Measurements from ENCODE around the gene ABI3BP. TPM values are rescaled to one million over a fixed set of nuclear protein-coding genes. Genes with fewer than 3 reads are reported as not detected.

The ABI3BP gene
- total RNA-seq, 1 experiment from 2014 or later: 0.74 TPM

- TF ChIP-seq, protein P1, sequence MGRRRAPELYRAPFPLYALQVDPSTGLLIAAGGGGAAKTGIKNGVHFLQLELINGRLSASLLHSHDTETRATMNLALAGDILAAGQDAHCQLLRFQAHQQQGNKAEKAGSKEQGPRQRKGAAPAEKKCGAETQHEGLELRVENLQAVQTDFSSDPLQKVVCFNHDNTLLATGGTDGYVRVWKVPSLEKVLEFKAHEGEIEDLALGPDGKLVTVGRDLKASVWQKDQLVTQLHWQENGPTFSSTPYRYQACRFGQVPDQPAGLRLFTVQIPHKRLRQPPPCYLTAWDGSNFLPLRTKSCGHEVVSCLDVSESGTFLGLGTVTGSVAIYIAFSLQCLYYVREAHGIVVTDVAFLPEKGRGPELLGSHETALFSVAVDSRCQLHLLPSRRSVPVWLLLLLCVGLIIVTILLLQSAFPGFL (CRISPR knock-in tag; IDR thresholded peaks at IDR 0.05; ENCODE audit: borderline replicate concordance): no peak
- TF ChIP-seq FOXP1 (CRISPR knock-in tag; IDR thresholded peaks at IDR 0.05; ENCODE audit: borderline replicate concordance) (no peak), CBFB (CRISPR knock-in tag; IDR thresholded peaks at IDR 0.05; ENCODE audit: low read depth) (no peak), CREM (CRISPR knock-in tag; IDR thresholded peaks at IDR 0.05) (no peak), ZNF281 (CRISPR knock-in tag; IDR thresholded peaks at IDR 0.05) (no peak), PRDM15 (CRISPR knock-in tag; IDR thresholded peaks at IDR 0.05) (no peak), FOXK1 (CRISPR knock-in tag; IDR thresholded peaks at IDR 0.05) (no peak), ATF1 (CRISPR knock-in tag; IDR thresholded peaks at IDR 0.05) (no peak)
- TF ChIP-seq, protein P2, sequence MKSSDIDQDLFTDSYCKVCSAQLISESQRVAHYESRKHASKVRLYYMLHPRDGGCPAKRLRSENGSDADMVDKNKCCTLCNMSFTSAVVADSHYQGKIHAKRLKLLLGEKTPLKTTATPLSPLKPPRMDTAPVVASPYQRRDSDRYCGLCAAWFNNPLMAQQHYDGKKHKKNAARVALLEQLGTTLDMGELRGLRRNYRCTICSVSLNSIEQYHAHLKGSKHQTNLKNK (CRISPR knock-in tag; IDR thresholded peaks at IDR 0.05): no peak
Measured at GRCh38 chr3:100910986-100911385, 82.2 kb downstream of the ABI3BP start (continued).

- CTCF ChIA-PET: interaction anchor here (1.3 kb wide), 1 partner anchor 9 kb away, joined by 3 read pairs; no protein-coding TSS in a partner anchor
- H3K27me3 Mint-ChIP-seq (ENCODE audit: low read depth): no peaks in the 10 kb centered on the region
- DNase-seq (ENCODE audit: low spot score): no peak
- no peak overlapping the region for H3K27ac Mint-ChIP-seq
- no peaks in the 10 kb centered on the region for H3K4me1 Mint-ChIP-seq
- peaks cover 3% of the 10 kb centered on the region; the same call in 1 of the 2 replicates for H3K9me3 Mint-ChIP-seq
- H3K4me3 Mint-ChIP-seq: no peak overlapping the region
- POLR2A ChIA-PET: no interaction called here
- ATAC-seq: no peak
- no peaks in the 10 kb centered on the region for H3K36me3 Mint-ChIP-seq
- TF ChIP-seq SMAD3 (CRISPR knock-in tag; IDR thresholded peaks at IDR 0.05; ENCODE audit: borderline replicate concordance) (no peak), USF1 (CRISPR knock-in tag; IDR thresholded peaks at IDR 0.05) (no peak), OVOL2 (CRISPR knock-in tag; IDR thresholded peaks at IDR 0.05; ENCODE audit: borderline replicate concordance) (no peak), TCF7 (CRISPR knock-in tag; IDR thresholded peaks at IDR 0.05; ENCODE audit: low read depth) (no peak), ZBTB21 (CRISPR knock-in tag; IDR thresholded peaks at IDR 0.05; ENCODE audit: borderline replicate concordance) (no peak), NR1H2 (CRISPR knock-in tag; IDR thresholded peaks at IDR 0.05) (no peak), GABPB1 (CRISPR knock-in tag; IDR thresholded peaks at IDR 0.05) (no peak), TEAD1 (CRISPR knock-in tag; IDR thresholded peaks at IDR 0.05) (no peak), SP1 (CRISPR knock-in tag; conservative IDR thresholded peaks at IDR 0.05) (no peak), ZNF232 (CRISPR knock-in tag; IDR thresholded peaks at IDR 0.05) (no peak), ZNF671 (CRISPR knock-in tag; IDR thresholded peaks at IDR 0.05) (no peak)
- TF ChIP-seq, protein P3, sequence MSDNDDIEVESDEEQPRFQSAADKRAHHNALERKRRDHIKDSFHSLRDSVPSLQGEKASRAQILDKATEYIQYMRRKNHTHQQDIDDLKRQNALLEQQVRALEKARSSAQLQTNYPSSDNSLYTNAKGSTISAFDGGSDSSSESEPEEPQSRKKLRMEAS (CRISPR knock-in tag; IDR thresholded peaks at IDR 0.05): no peak
- TF ChIP-seq, protein P4, sequence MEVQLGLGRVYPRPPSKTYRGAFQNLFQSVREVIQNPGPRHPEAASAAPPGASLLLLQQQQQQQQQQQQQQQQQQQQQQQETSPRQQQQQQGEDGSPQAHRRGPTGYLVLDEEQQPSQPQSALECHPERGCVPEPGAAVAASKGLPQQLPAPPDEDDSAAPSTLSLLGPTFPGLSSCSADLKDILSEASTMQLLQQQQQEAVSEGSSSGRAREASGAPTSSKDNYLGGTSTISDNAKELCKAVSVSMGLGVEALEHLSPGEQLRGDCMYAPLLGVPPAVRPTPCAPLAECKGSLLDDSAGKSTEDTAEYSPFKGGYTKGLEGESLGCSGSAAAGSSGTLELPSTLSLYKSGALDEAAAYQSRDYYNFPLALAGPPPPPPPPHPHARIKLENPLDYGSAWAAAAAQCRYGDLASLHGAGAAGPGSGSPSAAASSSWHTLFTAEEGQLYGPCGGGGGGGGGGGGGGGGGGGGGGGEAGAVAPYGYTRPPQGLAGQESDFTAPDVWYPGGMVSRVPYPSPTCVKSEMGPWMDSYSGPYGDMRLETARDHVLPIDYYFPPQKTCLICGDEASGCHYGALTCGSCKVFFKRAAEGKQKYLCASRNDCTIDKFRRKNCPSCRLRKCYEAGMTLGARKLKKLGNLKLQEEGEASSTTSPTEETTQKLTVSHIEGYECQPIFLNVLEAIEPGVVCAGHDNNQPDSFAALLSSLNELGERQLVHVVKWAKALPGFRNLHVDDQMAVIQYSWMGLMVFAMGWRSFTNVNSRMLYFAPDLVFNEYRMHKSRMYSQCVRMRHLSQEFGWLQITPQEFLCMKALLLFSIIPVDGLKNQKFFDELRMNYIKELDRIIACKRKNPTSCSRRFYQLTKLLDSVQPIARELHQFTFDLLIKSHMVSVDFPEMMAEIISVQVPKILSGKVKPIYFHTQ (CRISPR knock-in tag; IDR thresholded peaks at IDR 0.05): no peak
- TF ChIP-seq, protein P5, sequence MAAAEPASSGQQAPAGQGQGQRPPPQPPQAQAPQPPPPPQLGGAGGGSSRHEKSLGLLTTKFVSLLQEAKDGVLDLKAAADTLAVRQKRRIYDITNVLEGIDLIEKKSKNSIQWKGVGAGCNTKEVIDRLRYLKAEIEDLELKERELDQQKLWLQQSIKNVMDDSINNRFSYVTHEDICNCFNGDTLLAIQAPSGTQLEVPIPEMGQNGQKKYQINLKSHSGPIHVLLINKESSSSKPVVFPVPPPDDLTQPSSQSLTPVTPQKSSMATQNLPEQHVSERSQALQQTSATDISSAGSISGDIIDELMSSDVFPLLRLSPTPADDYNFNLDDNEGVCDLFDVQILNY (CRISPR knock-in tag; IDR thresholded peaks at IDR 0.05): no peak
Measured at GRCh38 chr3:100902572-100902971, 90.6 kb downstream of the ABI3BP start.
